Measurements from ENCODE around the gene USP24.
"Not testable (repeated sequence)": the region's sequence is repeated elsewhere in the genome, so short reads cannot be mapped to it uniquely, and the experiment has no call there.

Gene USP24

GRCh38 chr1:55048453-55049270 lies 166.5 kb downstream of the USP24 start:
- DNase-seq: no peak

- no peak for DNase-seq
These were observed 167.6 kb downstream of the USP24 start for GRCh38 chr1:55047611-55048010.

GRCh38 chr1:55046871-55047270 lies 168.3 kb downstream of the USP24 start:
- no peak for DNase-seq

- DNase-seq: no peak
These were observed 169.7 kb downstream of the USP24 start for GRCh38 chr1:55045430-55045829.

- no peak for DNase-seq
These were observed 170.4 kb downstream of the USP24 start for GRCh38 chr1:55044617-55045397.

GRCh38 chr1:55043726-55044125 lies 171.4 kb downstream of the USP24 start:
- DNase-seq: no peak

GRCh38 chr1:55043011-55043410 lies 172.2 kb downstream of the USP24 start:
- DNase-seq: no peak

- DNase-seq: no peak
These were observed 173.6 kb downstream of the USP24 start for GRCh38 chr1:55041613-55042012.

- DNase-seq: no peak
These were observed 174.2 kb downstream of the USP24 start for GRCh38 chr1:55040933-55041494.

- no peak for DNase-seq
These were observed 174.9 kb downstream of the USP24 start for GRCh38 chr1:55040083-55040932.

GRCh38 chr1:55039342-55040082 lies 175.7 kb downstream of the USP24 start, which contains the start of gene PCSK9:
Gene PCSK9 (plus strand): TSS chr1:55039548. CDS start chr1:55039838, 290 bp downstream.
- DNase-seq: no peak

GRCh38 chr1:55038974-55039341 lies 176.2 kb downstream of the USP24 start:
- no peak for DNase-seq

GRCh38 chr1:55038552-55038838 lies 176.7 kb downstream of the USP24 start:
- DNase-seq: no peak

GRCh38 chr1:55037733-55038551 lies 177.2 kb downstream of the USP24 start:
- no peak for DNase-seq

- DNase-seq: no peak
These were observed 179.3 kb downstream of the USP24 start for GRCh38 chr1:55035904-55036303.

GRCh38 chr1:55034476-55035133 lies 180.6 kb downstream of the USP24 start:
- DNase-seq: no peak

GRCh38 chr1:55033265-55033614 lies 181.9 kb downstream of the USP24 start:
- no peak for DNase-seq

- not testable (repeated sequence) for DNase-seq
These were observed 184.1 kb downstream of the USP24 start for GRCh38 chr1:55031098-55031497.

- DNase-seq: not testable (repeated sequence)
These were observed 188.5 kb downstream of the USP24 start for GRCh38 chr1:55026682-55027081.

GRCh38 chr1:55024163-55024562 lies 191.0 kb downstream of the USP24 start:
- not testable (repeated sequence) for DNase-seq

Data from stimulated activated CD4-positive, alpha-beta T cell treated with anti-CD3 and anti-CD28 coated beads, Interleukin-1b, Interleukin-23, amount 100 ng/mL, for 48 hours (primary cell).